MCF 10A (cell line): Measurements from ENCODE around the gene EGLN2. TPM values are rescaled to one million over a fixed set of nuclear protein-coding genes. Genes with fewer than 3 reads are reported as not detected.

Source experiments
- BruUV-seq: library from RNA; stranded (reverse); fragments of 400-500 nt; replicated peaks from 2 replicates; lab custom pipeline; 2021; lab: Mats Ljungman, UMichigan
- CTCF ChIA-PET: fragments of 300-600 bp; sonication (Branson Sonifier 250); formaldehyde crosslinking; extraction: SDS; loops from one replicate; lab custom pipeline; 2021; ENCODE audit warnings: antibody characterized with exemption, inconsistent platforms; lab: Yijun Ruan, JAX
- POLR2A ChIA-PET: fragments of 300-600, 350-650 bp; sonication (Branson Sonifier 250); formaldehyde crosslinking; extraction: SDS; loops from one replicate; lab custom pipeline; 2020; ENCODE audit warnings: antibody characterized with exemption, inconsistent platforms; lab: Yijun Ruan, JAX
- DNase-seq: peaks from one replicate; pipeline ENCODE4 v3.0.0-alpha.2; 2018; ENCODE audit not compliant: unreplicated experiment
- H3K27ac Mint-ChIP-seq: one replicate; pipeline ENCODE4 v1.8.0; 2022; ENCODE audit warnings: mild to moderate bottlenecking, low read depth, mixed read lengths; ENCODE audit not compliant: unreplicated experiment
- H3K27me3 Mint-ChIP-seq: one replicate; pipeline ENCODE4 v1.8.0; 2022; ENCODE audit warnings: mixed read lengths; ENCODE audit not compliant: insufficient read depth, unreplicated experiment
- H3K36me3 Mint-ChIP-seq: one replicate; pipeline ENCODE4 v1.8.0; 2022; ENCODE audit warnings: mild to moderate bottlenecking, moderate library complexity, mixed read lengths; ENCODE audit not compliant: insufficient read depth, unreplicated experiment
- H3K4me1 Mint-ChIP-seq: one replicate; pipeline ENCODE4 v1.8.0; 2022; ENCODE audit warnings: mixed read lengths; ENCODE audit not compliant: insufficient read depth, unreplicated experiment
- H3K4me3 Mint-ChIP-seq: one replicate; pipeline ENCODE4 v1.8.0; 2022; ENCODE audit warnings: mild to moderate bottlenecking, moderate library complexity, mixed read lengths; ENCODE audit not compliant: unreplicated experiment
- H3K9me3 Mint-ChIP-seq: one replicate; pipeline ENCODE4 v1.8.0; 2022; ENCODE audit warnings: mixed read lengths; ENCODE audit not compliant: unreplicated experiment
- intact Hi-C: fragments of 100-400 bp; cut with micrococcal nuclease; formaldehyde crosslinking; loops from 2 replicates; pipeline ENCODE4 v1.14.1; 2022
- total RNA-seq: library from RNA; stranded (reverse); gene quantifications from 2 replicates; pipeline ENCODE4 v1.2.3, GENCODE V29; 2022
- TF ChIP-seq, protein P1 (sequence below): fragments of 200-600 bp; IDR thresholded peaks from one replicate; pipeline ENCODE4 v1.8.0; 2022; ENCODE audit warnings: antibody characterized with exemption, mild to moderate bottlenecking; ENCODE audit not compliant: unreplicated experiment

Gene EGLN2
- total RNA-seq, 1 experiment from 2014 or later = 55.6 TPM

DNA sequence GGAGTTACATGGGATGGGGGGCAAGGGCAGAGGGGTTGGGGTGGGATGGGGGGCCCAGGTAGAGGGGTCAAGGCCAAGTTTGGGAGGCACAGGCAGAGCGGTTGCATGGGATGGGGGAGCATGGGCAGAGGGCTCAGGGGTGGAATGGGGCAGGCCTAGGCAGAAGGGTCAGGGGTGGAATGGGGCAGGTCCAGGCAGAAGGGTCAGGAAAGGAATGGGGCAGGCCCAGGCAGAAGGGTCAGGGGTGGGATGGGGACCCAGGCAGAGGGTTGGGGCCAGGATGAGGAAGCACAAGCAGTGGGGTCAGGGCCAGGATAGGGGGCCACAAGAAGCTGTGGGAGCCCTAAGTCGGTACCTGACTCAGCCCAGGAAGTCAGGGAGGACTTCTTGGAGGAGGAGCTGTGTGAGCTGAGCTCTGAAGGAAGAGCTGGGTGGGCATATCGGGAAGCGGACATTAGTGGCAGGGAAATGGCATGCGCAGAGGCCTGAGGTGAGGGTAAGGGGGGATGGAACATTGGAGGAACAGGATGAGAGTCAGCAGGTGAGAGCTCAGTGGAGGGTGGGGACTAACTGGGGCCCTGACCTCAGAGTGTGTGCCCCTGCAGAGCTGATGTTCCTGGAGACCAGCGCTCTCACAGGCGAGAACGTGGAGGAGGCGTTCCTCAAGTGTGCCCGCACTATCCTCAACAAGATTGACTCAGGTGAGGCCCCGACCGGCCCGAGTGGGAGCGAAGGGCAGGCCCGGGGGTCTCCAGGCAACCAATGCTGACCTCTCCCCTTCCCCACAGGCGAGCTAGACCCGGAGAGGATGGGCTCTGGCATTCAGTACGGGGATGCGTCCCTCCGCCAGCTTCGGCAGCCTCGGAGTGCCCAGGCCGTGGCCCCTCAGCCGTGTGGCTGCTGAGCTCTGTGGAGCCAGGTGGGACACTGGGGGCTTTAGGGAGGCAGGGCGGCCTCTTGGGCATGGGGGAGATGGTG, 12.6 kb upstream of the EGLN2 start:
- TF ChIP-seq, protein P1, sequence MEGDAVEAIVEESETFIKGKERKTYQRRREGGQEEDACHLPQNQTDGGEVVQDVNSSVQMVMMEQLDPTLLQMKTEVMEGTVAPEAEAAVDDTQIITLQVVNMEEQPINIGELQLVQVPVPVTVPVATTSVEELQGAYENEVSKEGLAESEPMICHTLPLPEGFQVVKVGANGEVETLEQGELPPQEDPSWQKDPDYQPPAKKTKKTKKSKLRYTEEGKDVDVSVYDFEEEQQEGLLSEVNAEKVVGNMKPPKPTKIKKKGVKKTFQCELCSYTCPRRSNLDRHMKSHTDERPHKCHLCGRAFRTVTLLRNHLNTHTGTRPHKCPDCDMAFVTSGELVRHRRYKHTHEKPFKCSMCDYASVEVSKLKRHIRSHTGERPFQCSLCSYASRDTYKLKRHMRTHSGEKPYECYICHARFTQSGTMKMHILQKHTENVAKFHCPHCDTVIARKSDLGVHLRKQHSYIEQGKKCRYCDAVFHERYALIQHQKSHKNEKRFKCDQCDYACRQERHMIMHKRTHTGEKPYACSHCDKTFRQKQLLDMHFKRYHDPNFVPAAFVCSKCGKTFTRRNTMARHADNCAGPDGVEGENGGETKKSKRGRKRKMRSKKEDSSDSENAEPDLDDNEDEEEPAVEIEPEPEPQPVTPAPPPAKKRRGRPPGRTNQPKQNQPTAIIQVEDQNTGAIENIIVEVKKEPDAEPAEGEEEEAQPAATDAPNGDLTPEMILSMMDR = no peak
- peaks cover 2% of the 10 kb centered on the region for H3K4me1 Mint-ChIP-seq
- BruUV-seq = no TSS peak
- H3K36me3 Mint-ChIP-seq = peaks cover 11% of the 10 kb centered on the region
- no peak overlapping the region for H3K27ac Mint-ChIP-seq
- no peak overlapping the region for H3K4me3 Mint-ChIP-seq
- H3K27me3 Mint-ChIP-seq = no peaks in the 10 kb centered on the region
- H3K9me3 Mint-ChIP-seq = no peaks in the 10 kb centered on the region
- POLR2A ChIA-PET = interaction anchor here (1.5 kb wide), 2 partner anchors 8 to 12 kb away, joined by 5 to 7 read pairs; partner anchors contain the start of genes EGLN2 and RAB4B
- intact Hi-C loops = no loop called here
- CTCF ChIA-PET = interaction anchor here (1.1 kb wide), 1 partner anchor 9 kb away, joined by 4 read pairs; no protein-coding TSS in a partner anchor
- no peak for DNase-seq

DNA sequence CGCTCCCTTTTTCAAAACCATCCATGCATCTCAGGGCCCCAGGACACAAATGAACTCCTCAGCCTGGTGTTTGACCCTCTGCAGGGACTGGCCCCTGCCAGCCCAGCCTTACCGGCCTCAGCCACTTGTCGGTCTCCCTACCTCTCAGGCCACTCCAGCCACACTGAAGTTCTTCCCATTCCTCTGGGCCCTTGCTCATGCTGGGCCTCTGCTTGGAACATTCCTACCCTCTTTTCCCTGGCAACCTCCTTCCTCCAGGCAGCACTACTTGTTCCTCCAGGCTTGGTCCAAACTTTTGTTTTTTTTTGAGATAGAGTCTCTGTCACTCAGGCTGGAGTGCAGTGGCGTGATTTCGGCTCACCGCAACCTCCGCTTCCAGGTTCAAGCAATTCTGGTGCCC, 7.6 kb upstream of the EGLN2 start:
- H3K4me1 Mint-ChIP-seq = peaks cover 14% of the 10 kb centered on the region
- no TSS peak for BruUV-seq
- TF ChIP-seq, protein P1 = no peak
- peaks cover 12% of the 10 kb centered on the region for H3K36me3 Mint-ChIP-seq
- H3K4me3 Mint-ChIP-seq = no peak overlapping the region
- intact Hi-C loops = no loop called here
- H3K27me3 Mint-ChIP-seq = no peaks in the 10 kb centered on the region
- ChIA-PET CTCF (interaction anchor here (0.7 kb wide), 1 partner anchor 1301 kb away, joined by 3 read pairs; no protein-coding TSS in a partner anchor), POLR2A (interaction anchor here (2.8 kb wide), 1 partner anchor 14 kb away, joined by 15 read pairs; the partner anchor contains the start of gene RAB4B)
- no peak overlapping the region for H3K27ac Mint-ChIP-seq
- no peaks in the 10 kb centered on the region for H3K9me3 Mint-ChIP-seq
- no peak for DNase-seq

DNA sequence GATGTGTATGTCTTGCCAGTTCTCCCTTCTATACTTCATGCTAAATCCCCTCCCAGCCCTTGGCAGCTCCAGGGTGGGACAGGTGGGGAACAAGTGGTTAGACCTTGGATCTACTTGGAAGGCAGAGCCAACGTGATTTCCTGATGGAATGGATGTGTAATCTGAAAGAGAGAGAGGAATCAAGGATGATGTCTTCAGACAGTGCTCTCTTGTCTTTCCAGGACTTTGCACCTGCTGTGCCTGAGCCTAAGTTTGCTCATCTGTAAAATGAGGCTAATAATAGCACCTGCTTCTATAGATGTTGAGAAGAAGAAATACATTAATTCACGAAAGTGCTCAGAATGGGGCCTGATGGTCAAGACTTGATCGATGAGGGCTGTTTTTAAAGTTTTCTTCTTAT, 7.0 kb upstream of the EGLN2 start:
- no peak for DNase-seq
- intact Hi-C loops = no loop called here
- no peaks in the 10 kb centered on the region for H3K27me3 Mint-ChIP-seq
- H3K36me3 Mint-ChIP-seq = peaks cover 12% of the 10 kb centered on the region
- CTCF ChIA-PET = interaction anchor here (0.7 to 1.0 kb wide), 2 partner anchors 129 to 1300 kb away, joined by 3 to 5 read pairs; no protein-coding TSS in a partner anchor
- no TSS peak for BruUV-seq
- peaks cover 14% of the 10 kb centered on the region for H3K4me1 Mint-ChIP-seq
- H3K9me3 Mint-ChIP-seq = no peaks in the 10 kb centered on the region
- TF ChIP-seq, protein P1 = no peak
- POLR2A ChIA-PET = interaction anchor here (0.6 to 2.8 kb wide), 3 partner anchors 14 to 188 kb away, joined by 3 to 15 read pairs (median 4); partner anchors contain the start of genes ACTMAP and RAB4B
- peak overlapping the region; percentile 54 for H3K27ac Mint-ChIP-seq
- no peak overlapping the region for H3K4me3 Mint-ChIP-seq
